Retinal pigment epithelial cell (primary cell): ENCODE data around the gene PTPN22.

Source experiments
- DNase-seq: peaks from one replicate; pipeline ENCODE4 v3.0.0-alpha.2; 2010; ENCODE audit warnings: low read depth
- H3K4me3 ChIP-seq: 2 replicates; pipeline ENCODE4 v1.5.1; 2011; ENCODE audit warnings: mild to moderate bottlenecking, low read length, control low read depth, moderate library complexity
- CTCF ChIP-seq: conservative IDR thresholded peaks from 2 replicates; pipeline ENCODE4 v1.5.1; 2011; ENCODE audit warnings: low read depth, low read length, control low read depth, inconsistent platforms

Gene PTPN22

GRCh38 chr1:113912594-113913311 lies 41.2 kb upstream of the PTPN22 start:
- peak; percentile 55 for DNase-seq
- TF ChIP-seq CTCF = no peak
- H3K4me3 ChIP-seq = no peak overlapping the region

- DNase-seq = no peak
- no peak for TF ChIP-seq CTCF
- peak overlapping the region; percentile 98 for H3K4me3 ChIP-seq
Measured at GRCh38 chr1:113905435-113905861, 33.9 kb upstream of the PTPN22 start.

DNA sequence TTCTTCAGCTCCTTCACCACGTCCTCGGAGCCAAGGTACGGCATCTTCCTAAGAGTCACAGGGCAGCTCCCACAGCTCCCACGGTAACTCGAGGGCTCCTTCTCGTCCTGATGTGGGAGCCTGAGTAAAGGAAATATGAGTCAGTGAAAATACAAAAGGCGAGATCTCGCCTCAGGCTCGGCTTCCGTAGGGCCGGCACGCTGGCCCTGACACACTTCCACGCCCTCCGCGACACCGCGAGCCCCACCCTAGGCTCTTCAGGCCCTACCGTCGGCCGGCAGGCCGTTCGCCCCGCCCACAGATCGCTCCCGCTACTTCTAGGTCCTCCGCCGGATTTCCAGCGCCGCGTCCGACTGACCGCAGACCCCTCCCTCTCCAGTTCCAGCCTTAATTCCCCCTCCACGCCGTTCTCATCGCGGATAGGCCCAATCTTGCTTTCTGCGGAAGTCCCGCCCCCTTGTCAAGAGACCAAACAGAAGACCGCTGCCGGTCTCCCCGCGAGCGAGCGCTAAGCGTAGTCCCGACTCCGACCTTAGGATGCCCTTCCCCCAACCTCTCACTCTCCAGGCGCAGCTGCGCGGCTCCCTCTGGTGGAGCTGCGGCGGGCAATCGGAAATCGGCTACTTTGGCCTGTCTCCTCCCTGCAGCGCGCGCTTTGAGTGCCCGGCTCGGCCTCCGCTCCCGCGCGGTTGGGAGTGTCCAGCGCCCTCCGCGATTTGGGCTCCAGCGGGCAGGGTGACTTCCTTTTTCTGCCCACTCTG lies 33.3 kb upstream of the PTPN22 start, which contains the start of the genes AP4B1 and DCLRE1B:
AP4B1 (minus strand) TSS at position 126 of the 761 bp plus-strand sequence; CDS start at position 44, 82 bp downstream.
DCLRE1B (plus strand) TSS at position 653 of the 761 bp plus-strand sequence. CDS start 261 bp downstream, outside the sequence.
- H3K4me3 ChIP-seq = peak within 1 kb of the TSS; percentile 98
- peak; percentile 62 for TF ChIP-seq CTCF
- peak; percentile 99 for DNase-seq

DNA sequence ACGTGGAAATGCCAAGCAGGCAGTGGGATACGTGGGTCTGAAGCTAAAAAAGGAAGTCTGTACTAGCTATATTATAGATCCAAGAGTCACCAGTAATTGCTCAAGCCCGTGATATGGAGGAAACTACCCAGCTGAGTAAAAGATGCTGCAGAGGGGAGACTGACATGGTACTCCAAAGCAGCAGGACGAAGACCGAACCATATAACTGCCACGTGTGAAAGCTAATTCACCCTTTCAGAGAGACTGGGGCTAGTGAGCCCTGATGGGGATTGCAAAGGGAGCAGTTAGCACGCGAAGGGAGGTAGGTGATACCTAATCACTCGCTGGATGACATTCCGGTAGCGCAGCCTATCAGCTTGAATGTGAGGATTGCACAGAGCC lies 32.8 kb upstream of the PTPN22 start:
- peak overlapping the region; percentile 98 for H3K4me3 ChIP-seq
- no peak for TF ChIP-seq CTCF
- DNase-seq = peak; percentile 13

- TF ChIP-seq CTCF = no peak
- peak overlapping the region; percentile 98 for H3K4me3 ChIP-seq
- no peak for DNase-seq
Measured at GRCh38 chr1:113903501-113904292, 32.2 kb upstream of the PTPN22 start.

DNA sequence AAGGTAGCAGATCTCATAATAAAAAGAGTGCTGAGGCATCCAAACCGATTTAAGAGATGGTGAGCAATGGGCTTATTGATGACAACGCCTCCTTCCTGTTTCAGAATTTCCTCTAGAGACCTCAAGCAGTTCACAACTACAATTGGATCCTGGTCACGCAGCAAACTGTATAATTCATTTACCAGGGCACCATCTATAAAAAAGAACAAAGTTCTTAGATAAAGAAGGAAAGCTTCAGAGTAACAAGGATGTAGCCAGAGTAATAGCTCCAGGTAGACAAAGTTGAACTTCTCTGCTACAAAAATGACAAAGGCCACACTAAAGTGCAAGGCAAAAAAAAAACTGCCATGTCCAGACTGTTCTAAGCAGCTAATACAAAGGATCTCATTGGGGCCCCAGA lies 29.7 kb upstream of the PTPN22 start:
- no peak for TF ChIP-seq CTCF
- no peak overlapping the region for H3K4me3 ChIP-seq
- no peak for DNase-seq
